ENCODE results near the gene NAGPA.
"Not testable (repeated sequence)": the region's sequence is repeated elsewhere in the genome, so short reads cannot be mapped to it uniquely, and the experiment has no call there.

Gene NAGPA

GRCh38 chr16:5033256-5034166, at the start of gene NAGPA:
TSS of gene NAGPA (minus strand) at chr16:5033935. CDS start at chr16:5033914, 21 bp downstream.
- DNase-seq: peak; percentile 95

GRCh38 chr16:5080996-5081395, 47.3 kb upstream of the NAGPA start:
- not testable (repeated sequence) for DNase-seq

GRCh38 chr16:5080461-5080860, 46.7 kb upstream of the NAGPA start:
- DNase-seq: not testable (repeated sequence)

GRCh38 chr16:5078626-5079025, 44.9 kb upstream of the NAGPA start:
- DNase-seq: no peak

GRCh38 chr16:5077304-5077703, 43.6 kb upstream of the NAGPA start:
- no peak for DNase-seq

- DNase-seq: no peak
These were observed 41.9 kb upstream of the NAGPA start for GRCh38 chr16:5075637-5076036.

GRCh38 chr16:5073771-5074170, 40.0 kb upstream of the NAGPA start:
- not testable (repeated sequence) for DNase-seq

- DNase-seq: no peak
These were observed 39.5 kb upstream of the NAGPA start for GRCh38 chr16:5073279-5073629.

- DNase-seq: no peak
These were observed 38.9 kb upstream of the NAGPA start for GRCh38 chr16:5072334-5073278.

- peak; percentile 94 for DNase-seq
These were observed 38.1 kb upstream of the NAGPA start, which contains the start of gene ALG1 for GRCh38 chr16:5071681-5072333. TSS of gene ALG1 (plus strand) at chr16:5071843. CDS start at chr16:5071850, 7 bp downstream.

- no peak for DNase-seq
These were observed 37.6 kb upstream of the NAGPA start for GRCh38 chr16:5071341-5071680.

- no peak for DNase-seq
These were observed 36.9 kb upstream of the NAGPA start for GRCh38 chr16:5070431-5071186.

- no peak for DNase-seq
These were observed 36.1 kb upstream of the NAGPA start for GRCh38 chr16:5069854-5070253.

- no peak for DNase-seq
These were observed 35.3 kb upstream of the NAGPA start for GRCh38 chr16:5069048-5069447.

GRCh38 chr16:5066511-5066910, 32.8 kb upstream of the NAGPA start:
- DNase-seq: no peak

- DNase-seq: no peak
These were observed 32.1 kb upstream of the NAGPA start, which contains the start of gene C16orf89 for GRCh38 chr16:5065813-5066212. TSS of gene C16orf89 (minus strand) at chr16:5065956. CDS start at chr16:5065908, 48 bp downstream.

GRCh38 chr16:5065326-5065725, 31.6 kb upstream of the NAGPA start:
- DNase-seq: no peak

- DNase-seq: no peak
These were observed 31.2 kb upstream of the NAGPA start for GRCh38 chr16:5064915-5065314.

- no peak for DNase-seq
These were observed 29.3 kb upstream of the NAGPA start for GRCh38 chr16:5062790-5063765.

GRCh38 chr16:5062051-5062450, 28.3 kb upstream of the NAGPA start:
- no peak for DNase-seq

GRCh38 chr16:5060073-5060641, 26.4 kb upstream of the NAGPA start:
- no peak for DNase-seq

Measured in retina (tissue), 1 donor.